ENCODE results near the gene PSME2. TPM values are rescaled to one million over a fixed set of nuclear protein-coding genes. Genes with fewer than 3 reads are reported as not detected.

Gene PSME2
- total and polyA plus RNA-seq, 2 of the 13 experiments (the other 11 are each of a cell fraction or from before 2014, with no cell fraction given), result 332 to 716 TPM

DNA sequence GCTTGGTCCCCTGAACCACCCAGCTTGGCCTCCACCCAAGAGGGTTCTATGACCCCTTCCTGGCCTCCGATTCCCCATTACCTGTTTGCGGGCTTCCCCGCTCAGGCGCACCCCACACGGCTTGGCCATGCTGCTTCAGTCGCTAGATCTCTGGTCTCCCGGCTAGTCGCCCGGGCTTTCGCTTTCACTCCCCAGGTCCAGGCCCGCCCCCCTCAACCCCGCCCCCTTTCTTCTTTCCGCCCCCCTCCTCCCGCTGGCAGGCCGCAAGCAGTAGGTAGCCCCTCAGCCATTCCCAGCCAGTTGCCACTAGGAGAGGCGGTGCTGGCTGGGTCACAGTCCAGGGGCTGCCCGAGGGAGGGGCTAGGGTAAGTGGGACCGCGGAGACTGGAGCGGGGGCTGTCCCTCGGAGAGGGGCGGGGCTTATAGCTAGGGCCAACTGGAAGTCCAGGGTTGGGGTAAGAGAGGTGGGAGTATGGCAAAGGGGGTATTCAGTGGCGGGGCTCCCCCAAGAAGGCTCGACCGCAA lies at the start of gene PSME2 (continued):
- TF ChIP-seq, protein P1, sequence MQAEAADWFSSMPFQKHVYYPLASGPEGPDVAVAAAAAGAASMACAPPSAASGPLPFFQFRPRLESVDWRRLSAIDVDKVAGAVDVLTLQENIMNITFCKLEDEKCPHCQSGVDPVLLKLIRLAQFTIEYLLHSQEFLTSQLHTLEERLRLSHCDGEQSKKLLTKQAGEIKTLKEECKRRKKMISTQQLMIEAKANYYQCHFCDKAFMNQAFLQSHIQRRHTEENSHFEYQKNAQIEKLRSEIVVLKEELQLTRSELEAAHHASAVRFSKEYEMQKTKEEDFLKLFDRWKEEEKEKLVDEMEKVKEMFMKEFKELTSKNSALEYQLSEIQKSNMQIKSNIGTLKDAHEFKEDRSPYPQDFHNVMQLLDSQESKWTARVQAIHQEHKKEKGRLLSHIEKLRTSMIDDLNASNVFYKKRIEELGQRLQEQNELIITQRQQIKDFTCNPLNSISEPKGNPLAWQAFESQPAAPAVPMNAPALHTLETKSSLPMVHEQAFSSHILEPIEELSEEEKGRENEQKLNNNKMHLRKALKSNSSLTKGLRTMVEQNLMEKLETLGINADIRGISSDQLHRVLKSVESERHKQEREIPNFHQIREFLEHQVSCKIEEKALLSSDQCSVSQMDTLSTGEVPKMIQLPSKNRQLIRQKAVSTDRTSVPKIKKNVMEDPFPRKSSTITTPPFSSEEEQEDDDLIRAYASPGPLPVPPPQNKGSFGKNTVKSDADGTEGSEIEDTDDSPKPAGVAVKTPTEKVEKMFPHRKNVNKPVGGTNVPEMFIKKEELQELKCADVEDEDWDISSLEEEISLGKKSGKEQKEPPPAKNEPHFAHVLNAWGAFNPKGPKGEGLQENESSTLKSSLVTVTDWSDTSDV (CRISPR knock-in tag; IDR thresholded peaks at IDR 0.05), result no peak
- TF ChIP-seq ZNF598 (CRISPR knock-in tag; IDR thresholded peaks at IDR 0.05; ENCODE audit: borderline replicate concordance), result peak; percentile 82
- TF ChIP-seq, protein P2, sequence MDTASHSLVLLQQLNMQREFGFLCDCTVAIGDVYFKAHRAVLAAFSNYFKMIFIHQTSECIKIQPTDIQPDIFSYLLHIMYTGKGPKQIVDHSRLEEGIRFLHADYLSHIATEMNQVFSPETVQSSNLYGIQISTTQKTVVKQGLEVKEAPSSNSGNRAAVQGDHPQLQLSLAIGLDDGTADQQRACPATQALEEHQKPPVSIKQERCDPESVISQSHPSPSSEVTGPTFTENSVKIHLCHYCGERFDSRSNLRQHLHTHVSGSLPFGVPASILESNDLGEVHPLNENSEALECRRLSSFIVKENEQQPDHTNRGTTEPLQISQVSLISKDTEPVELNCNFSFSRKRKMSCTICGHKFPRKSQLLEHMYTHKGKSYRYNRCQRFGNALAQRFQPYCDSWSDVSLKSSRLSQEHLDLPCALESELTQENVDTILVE (CRISPR knock-in tag; IDR thresholded peaks at IDR 0.05), result peak; percentile 64; the same call in 1 of the 2 replicates
- TF ChIP-seq, protein P3, sequence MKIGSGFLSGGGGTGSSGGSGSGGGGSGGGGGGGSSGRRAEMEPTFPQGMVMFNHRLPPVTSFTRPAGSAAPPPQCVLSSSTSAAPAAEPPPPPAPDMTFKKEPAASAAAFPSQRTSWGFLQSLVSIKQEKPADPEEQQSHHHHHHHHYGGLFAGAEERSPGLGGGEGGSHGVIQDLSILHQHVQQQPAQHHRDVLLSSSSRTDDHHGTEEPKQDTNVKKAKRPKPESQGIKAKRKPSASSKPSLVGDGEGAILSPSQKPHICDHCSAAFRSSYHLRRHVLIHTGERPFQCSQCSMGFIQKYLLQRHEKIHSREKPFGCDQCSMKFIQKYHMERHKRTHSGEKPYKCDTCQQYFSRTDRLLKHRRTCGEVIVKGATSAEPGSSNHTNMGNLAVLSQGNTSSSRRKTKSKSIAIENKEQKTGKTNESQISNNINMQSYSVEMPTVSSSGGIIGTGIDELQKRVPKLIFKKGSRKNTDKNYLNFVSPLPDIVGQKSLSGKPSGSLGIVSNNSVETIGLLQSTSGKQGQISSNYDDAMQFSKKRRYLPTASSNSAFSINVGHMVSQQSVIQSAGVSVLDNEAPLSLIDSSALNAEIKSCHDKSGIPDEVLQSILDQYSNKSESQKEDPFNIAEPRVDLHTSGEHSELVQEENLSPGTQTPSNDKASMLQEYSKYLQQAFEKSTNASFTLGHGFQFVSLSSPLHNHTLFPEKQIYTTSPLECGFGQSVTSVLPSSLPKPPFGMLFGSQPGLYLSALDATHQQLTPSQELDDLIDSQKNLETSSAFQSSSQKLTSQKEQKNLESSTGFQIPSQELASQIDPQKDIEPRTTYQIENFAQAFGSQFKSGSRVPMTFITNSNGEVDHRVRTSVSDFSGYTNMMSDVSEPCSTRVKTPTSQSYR (CRISPR knock-in tag; IDR thresholded peaks at IDR 0.05; ENCODE audit: borderline replicate concordance), result peak; percentile 48; the same call in 1 of the 2 replicates
- peak; percentile 59; the same call in 1 of the 2 replicates for TF ChIP-seq MYC (CRISPR knock-in tag; IDR thresholded peaks at IDR 0.05; ENCODE audit: borderline replicate concordance)
- peak; percentile 90 for TF ChIP-seq PTBP1 (IDR thresholded peaks at IDR 0.05; ENCODE audit: low read depth, low read length, poor library complexity, severe bottlenecking)
- 0 out of 2 replicates have a peak, but pooled peaks have one; percentile 47 for TF ChIP-seq TSC22D2 (CRISPR knock-in tag; IDR thresholded peaks at IDR 0.05; ENCODE audit: borderline replicate concordance)
- peak; percentile 18 for TF ChIP-seq ZFP36 (IDR thresholded peaks at IDR 0.05; ENCODE audit: borderline replicate concordance, low read depth, low read length, partially characterized antibody)
- TF ChIP-seq, protein P4, sequence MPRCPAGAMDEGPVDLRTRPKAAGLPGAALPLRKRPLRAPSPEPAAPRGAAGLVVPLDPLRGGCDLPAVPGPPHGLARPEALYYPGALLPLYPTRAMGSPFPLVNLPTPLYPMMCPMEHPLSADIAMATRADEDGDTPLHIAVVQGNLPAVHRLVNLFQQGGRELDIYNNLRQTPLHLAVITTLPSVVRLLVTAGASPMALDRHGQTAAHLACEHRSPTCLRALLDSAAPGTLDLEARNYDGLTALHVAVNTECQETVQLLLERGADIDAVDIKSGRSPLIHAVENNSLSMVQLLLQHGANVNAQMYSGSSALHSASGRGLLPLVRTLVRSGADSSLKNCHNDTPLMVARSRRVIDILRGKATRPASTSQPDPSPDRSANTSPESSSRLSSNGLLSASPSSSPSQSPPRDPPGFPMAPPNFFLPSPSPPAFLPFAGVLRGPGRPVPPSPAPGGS (CRISPR knock-in tag; IDR thresholded peaks at IDR 0.05), result 0 out of 2 replicates have a peak, but pooled peaks have one; percentile 24
- peak; percentile 98; the same call in 1 of the 2 replicates for TF ChIP-seq ZNF749 (CRISPR knock-in tag; IDR thresholded peaks at IDR 0.05; ENCODE audit: borderline replicate concordance)
- no peak for TF ChIP-seq RCOR2 (CRISPR knock-in tag; IDR thresholded peaks at IDR 0.05)
- TF ChIP-seq IRF2 (CRISPR knock-in tag; IDR thresholded peaks at IDR 0.05), result peak; percentile 99
- no peak for TF ChIP-seq ZNF589 (CRISPR knock-in tag; conservative IDR thresholded peaks at IDR 0.05)
- TF ChIP-seq, protein P5, sequence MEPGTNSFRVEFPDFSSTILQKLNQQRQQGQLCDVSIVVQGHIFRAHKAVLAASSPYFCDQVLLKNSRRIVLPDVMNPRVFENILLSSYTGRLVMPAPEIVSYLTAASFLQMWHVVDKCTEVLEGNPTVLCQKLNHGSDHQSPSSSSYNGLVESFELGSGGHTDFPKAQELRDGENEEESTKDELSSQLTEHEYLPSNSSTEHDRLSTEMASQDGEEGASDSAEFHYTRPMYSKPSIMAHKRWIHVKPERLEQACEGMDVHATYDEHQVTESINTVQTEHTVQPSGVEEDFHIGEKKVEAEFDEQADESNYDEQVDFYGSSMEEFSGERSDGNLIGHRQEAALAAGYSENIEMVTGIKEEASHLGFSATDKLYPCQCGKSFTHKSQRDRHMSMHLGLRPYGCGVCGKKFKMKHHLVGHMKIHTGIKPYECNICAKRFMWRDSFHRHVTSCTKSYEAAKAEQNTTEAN (CRISPR knock-in tag; conservative IDR thresholded peaks at IDR 0.05), result peak; percentile 84
- TF ChIP-seq, protein P6, sequence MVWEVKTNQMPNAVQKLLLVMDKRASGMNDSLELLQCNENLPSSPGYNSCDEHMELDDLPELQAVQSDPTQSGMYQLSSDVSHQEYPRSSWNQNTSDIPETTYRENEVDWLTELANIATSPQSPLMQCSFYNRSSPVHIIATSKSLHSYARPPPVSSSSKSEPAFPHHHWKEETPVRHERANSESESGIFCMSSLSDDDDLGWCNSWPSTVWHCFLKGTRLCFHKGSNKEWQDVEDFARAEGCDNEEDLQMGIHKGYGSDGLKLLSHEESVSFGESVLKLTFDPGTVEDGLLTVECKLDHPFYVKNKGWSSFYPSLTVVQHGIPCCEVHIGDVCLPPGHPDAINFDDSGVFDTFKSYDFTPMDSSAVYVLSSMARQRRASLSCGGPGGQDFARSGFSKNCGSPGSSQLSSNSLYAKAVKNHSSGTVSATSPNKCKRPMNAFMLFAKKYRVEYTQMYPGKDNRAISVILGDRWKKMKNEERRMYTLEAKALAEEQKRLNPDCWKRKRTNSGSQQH (CRISPR knock-in tag; IDR thresholded peaks at IDR 0.05; ENCODE audit: low read depth), result peak; percentile 45; the same call in 1 of the 2 replicates
- peak; percentile 86 for TF ChIP-seq MED1 (CRISPR knock-in tag; IDR thresholded peaks at IDR 0.05)
- TF ChIP-seq ZNF263 (CRISPR knock-in tag; IDR thresholded peaks at IDR 0.05), result peak; percentile 42
- peak; percentile 81; the same call in 1 of the 2 replicates for TF ChIP-seq KLF12 (CRISPR knock-in tag; IDR thresholded peaks at IDR 0.05; ENCODE audit: borderline replicate concordance)
